ENCODE results near the gene NRXN3. TPM values are rescaled to one million over a fixed set of nuclear protein-coding genes. Genes with fewer than 3 reads are reported as not detected.
"Not testable (repeated sequence)": the region's sequence is repeated elsewhere in the genome, so short reads cannot be mapped to it uniquely, and the experiment has no call there.

NRXN3 gene
- total and polyA plus RNA-seq, 7 donors, result 0.06 to 0.74 (median 0.15) TPM

DNA sequence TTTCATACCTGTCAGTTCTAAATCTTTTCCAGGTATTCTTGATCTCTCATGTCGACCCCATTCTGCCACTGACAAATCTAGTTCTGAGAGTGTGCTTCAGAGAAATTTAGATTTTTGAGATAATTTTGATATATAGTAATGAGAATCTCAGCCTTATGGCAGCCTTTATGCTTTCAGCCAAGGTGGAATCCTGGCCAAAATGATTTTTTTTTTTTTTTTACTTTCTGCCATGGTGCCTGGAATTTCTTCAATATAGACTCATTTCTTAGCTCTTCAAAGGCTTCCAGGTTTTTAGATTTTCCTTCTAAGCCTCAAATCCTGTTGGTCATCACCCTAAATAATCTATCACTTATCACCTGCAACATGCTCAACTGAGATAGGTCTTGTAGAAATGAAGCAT lies 926.6 kb downstream of the NRXN3 start:
- Histone ChIP-seq H3K27me3 (ENCODE audit: insufficient read depth in 3 of 3, low read length in 2 of 3) (no peaks in the 10 kb centered on the region), H3K4me1 (no peaks in the 10 kb centered on the region), H3K9me3 (no peaks in the 10 kb centered on the region), H3K4me3 (no peak overlapping the region), H3K27ac (no peak overlapping the region), H3K36me3 (ENCODE audit: insufficient read depth in 1 of 2, low read depth in 1 of 2) (no peaks in the 10 kb centered on the region)
- 71 to 86% (median 84%) methylated on average over 1 of the region's 1 CpG for WGBS, 3 donors
- TF ChIP-seq, protein P1, sequence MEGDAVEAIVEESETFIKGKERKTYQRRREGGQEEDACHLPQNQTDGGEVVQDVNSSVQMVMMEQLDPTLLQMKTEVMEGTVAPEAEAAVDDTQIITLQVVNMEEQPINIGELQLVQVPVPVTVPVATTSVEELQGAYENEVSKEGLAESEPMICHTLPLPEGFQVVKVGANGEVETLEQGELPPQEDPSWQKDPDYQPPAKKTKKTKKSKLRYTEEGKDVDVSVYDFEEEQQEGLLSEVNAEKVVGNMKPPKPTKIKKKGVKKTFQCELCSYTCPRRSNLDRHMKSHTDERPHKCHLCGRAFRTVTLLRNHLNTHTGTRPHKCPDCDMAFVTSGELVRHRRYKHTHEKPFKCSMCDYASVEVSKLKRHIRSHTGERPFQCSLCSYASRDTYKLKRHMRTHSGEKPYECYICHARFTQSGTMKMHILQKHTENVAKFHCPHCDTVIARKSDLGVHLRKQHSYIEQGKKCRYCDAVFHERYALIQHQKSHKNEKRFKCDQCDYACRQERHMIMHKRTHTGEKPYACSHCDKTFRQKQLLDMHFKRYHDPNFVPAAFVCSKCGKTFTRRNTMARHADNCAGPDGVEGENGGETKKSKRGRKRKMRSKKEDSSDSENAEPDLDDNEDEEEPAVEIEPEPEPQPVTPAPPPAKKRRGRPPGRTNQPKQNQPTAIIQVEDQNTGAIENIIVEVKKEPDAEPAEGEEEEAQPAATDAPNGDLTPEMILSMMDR (IDR thresholded peaks at IDR 0.05), result no peak
- no peak for ATAC-seq
- DNase-seq, result no peak
- intact Hi-C loops (cut with DNase I), result no loop called here

DNA sequence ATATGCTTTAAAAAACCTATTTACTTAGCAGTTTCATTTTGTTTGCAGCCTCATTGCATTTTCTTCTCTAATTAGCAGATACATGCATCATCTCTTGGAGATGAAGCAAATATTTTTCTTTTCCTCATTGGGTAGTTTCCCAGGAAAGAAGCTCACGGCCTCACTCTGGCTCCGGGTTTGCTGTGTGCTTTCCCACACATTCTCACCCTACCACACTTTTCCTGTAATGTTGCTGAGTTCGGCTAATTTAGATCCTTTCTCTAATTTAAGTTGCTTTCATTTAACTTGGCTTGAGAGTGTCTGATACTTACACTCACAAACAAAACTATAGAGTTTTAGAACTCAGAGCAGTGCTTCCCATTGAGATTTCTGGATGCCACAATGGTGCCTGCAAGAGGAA lies 928.2 kb downstream of the NRXN3 start:
- intact Hi-C loops (cut with DNase I), result no loop called here
- ATAC-seq (no peak), DNase-seq (no peak)
- Histone ChIP-seq H3K4me3 (no peak overlapping the region), H3K4me1 (no peaks in the 10 kb centered on the region), H3K27me3 (ENCODE audit: insufficient read depth in 3 of 3, low read length in 2 of 3) (no peaks in the 10 kb centered on the region), H3K27ac (no peak overlapping the region), H3K36me3 (ENCODE audit: insufficient read depth in 1 of 2, low read depth in 1 of 2) (no peaks in the 10 kb centered on the region), H3K9me3 (no peaks in the 10 kb centered on the region)
- TF ChIP-seq, protein P1 (IDR thresholded peaks at IDR 0.05), result no peak
- whole genome bisulfite sequencing, 3 donors, result 54 to 58% (median 56%) methylated on average over 3 of the region's 3 CpGs

DNA sequence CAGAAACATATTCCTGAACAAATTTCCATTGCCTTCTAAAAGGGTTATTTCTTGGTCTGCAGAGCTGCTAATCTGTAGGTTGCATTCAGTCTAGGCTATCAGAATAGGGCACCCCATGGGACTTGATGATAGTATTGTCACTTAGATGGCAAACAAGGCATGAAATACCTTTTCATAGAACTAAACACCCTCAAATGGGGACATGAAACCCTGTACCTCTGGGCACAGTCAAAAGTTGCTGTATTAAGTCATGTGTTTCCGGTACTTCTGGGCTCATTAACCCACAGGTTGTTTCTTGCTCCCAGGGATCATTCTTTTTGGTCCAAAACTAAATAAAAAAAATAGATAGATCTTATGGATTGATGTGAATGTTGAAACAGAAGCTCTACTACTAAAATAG lies 930.4 kb downstream of the NRXN3 start:
- DNase-seq (no peak), ATAC-seq (no peak)
- whole genome bisulfite sequencing, 3 donors, result 89 to 94% (median 92%) methylated on average over 1 of the region's 1 CpG
- no peak overlapping the region for H3K4me3 ChIP-seq
- H3K4me1 ChIP-seq, result no peaks in the 10 kb centered on the region
- no peak overlapping the region for H3K27ac ChIP-seq
- no peaks in the 10 kb centered on the region for H3K9me3 ChIP-seq
- TF ChIP-seq, protein P1 (IDR thresholded peaks at IDR 0.05), result no peak
- H3K36me3 ChIP-seq (ENCODE audit: insufficient read depth in 1 of 2, low read depth in 1 of 2), result no peaks in the 10 kb centered on the region
- intact Hi-C loops (cut with DNase I), result no loop called here
- H3K27me3 ChIP-seq (ENCODE audit: insufficient read depth in 3 of 3, low read length in 2 of 3), result no peaks in the 10 kb centered on the region

DNA sequence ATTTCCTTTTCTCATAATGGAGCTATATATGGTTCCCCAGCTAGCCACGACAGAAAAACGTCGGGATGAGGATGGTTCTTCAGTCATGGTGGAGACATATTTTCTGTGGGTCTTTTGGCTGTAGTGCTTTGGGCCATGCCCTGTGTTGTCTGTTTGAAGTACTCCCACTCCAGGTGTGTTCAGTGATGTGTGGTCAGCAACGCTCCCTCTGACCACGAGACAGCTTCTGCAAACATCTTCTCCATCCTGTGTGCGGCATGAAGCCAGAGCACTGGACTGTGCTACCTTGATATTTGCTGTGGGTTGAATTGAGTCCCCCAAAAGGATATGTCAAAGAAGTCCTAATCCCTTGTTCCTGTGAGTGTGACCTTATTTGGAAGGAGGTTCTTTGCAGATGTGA lies 931.2 kb downstream of the NRXN3 start:
- no peaks in the 10 kb centered on the region for H3K4me1 ChIP-seq
- H3K4me3 ChIP-seq, result no peak overlapping the region
- intact Hi-C loops (cut with DNase I), result no loop called here
- no peak overlapping the region for H3K27ac ChIP-seq
- no peaks in the 10 kb centered on the region for H3K9me3 ChIP-seq
- 78 to 83% (median 83%) methylated on average over 6 of the region's 6 CpGs for WGBS, 3 donors
- DNase-seq (no peak), ATAC-seq (no peak)
- H3K36me3 ChIP-seq (ENCODE audit: insufficient read depth in 1 of 2, low read depth in 1 of 2), result no peaks in the 10 kb centered on the region
- TF ChIP-seq, protein P1 (IDR thresholded peaks at IDR 0.05), result no peak
- H3K27me3 ChIP-seq (ENCODE audit: insufficient read depth in 3 of 3, low read length in 2 of 3), result no peaks in the 10 kb centered on the region

DNA sequence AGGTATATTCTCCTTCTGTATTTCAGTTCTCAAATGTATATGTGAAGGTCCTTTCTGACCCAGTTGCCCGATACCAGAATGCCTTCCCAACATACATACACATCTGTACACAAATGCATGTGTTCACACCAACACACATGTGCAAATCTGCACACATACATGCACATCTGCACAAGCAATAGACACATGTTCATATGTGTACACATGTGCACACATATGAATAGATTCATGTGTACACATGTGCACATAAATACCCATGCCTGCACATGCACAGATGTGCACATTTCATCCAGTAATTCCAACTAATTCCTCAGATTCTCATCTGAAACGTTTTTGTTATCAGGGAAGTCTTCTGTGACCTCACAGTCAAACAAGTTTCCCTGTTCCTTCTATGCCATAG lies 933.6 kb downstream of the NRXN3 start:
- H3K4me1 ChIP-seq, result no peaks in the 10 kb centered on the region
- intact Hi-C loops (cut with DNase I), result no loop called here
- H3K9me3 ChIP-seq, result no peaks in the 10 kb centered on the region
- H3K36me3 ChIP-seq (ENCODE audit: insufficient read depth in 1 of 2, low read depth in 1 of 2), result no peaks in the 10 kb centered on the region
- H3K4me3 ChIP-seq, result no peak overlapping the region
- WGBS, 3 donors, result 54 to 60% (median 58%) methylated on average over 2 of the region's 2 CpGs
- DNase-seq, result no peak
- H3K27ac ChIP-seq, result no peak overlapping the region
- ATAC-seq, result no peak
- TF ChIP-seq, protein P1 (IDR thresholded peaks at IDR 0.05), result no peak
- H3K27me3 ChIP-seq (ENCODE audit: insufficient read depth in 3 of 3, low read length in 2 of 3), result no peaks in the 10 kb centered on the region

DNA sequence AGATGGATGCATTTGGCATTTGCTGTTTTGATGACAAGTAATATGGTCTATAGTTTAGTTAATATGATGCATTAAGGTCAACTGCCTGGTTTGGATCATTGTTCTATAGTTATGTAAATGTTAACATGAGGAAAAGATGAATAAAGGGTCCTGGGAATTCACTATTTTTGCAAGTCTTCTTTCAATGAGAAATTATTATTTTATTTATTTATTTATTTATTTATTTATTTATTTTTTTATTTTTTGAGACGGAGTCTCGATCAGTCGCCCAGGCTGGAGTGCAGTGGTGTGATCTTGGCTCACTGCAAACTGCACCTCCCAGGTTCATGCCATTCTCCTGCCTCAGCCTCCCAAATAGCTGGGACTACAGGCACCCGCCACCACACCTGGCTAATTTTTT lies 940.4 kb downstream of the NRXN3 start:
- 51 to 63% (median 62%) methylated on average over 4 of the region's 4 CpGs for WGBS, 3 donors
- ATAC-seq; intact Hi-C loops (cut with DNase I): not testable (repeated sequence)

More for the DNA sequence above, 940.4 kb downstream of the NRXN3 start:
- not testable (repeated sequence) for H3K4me3 ChIP-seq; H3K27ac ChIP-seq; H3K9me3 ChIP-seq; H3K27me3 ChIP-seq (ENCODE audit: insufficient read depth in 3 of 3, low read length in 2 of 3); H3K36me3 ChIP-seq (ENCODE audit: insufficient read depth in 1 of 2, low read depth in 1 of 2); H3K4me1 ChIP-seq; DNase-seq

Data from psoas muscle (tissue), 8 donors.